Activated T-helper 1 cell treated with Interleukin-2 at 50 U/mL for 16 hours (primary cell): Measurements from ENCODE around the gene CYP27A1.
"Not testable (repeated sequence)": the region's sequence is repeated elsewhere in the genome, so short reads cannot be mapped to it uniquely, and the experiment has no call there.

ENCODE experiments used
- DNase-seq: peaks from one replicate; pipeline ENCODE4 v3.0.0-alpha.2; 2020; ENCODE audit warnings: low read depth

The CYP27A1 gene

GRCh38 chr2:218781691-218782527 is at the start of gene CYP27A1:
Gene CYP27A1 (plus strand): TSS chr2:218782147. CDS start chr2:218782183, 36 bp downstream.
- no peak for DNase-seq

GRCh38 chr2:218732761-218733158 is 49.2 kb upstream of the CYP27A1 start:
- DNase-seq, result no peak

- no peak for DNase-seq
Measured at GRCh38 chr2:218733171-218734021, 48.6 kb upstream of the CYP27A1 start.

- DNase-seq, result no peak
Measured at GRCh38 chr2:218734190-218734975, 47.6 kb upstream of the CYP27A1 start.

- no peak for DNase-seq
Measured at GRCh38 chr2:218736531-218736930, 45.4 kb upstream of the CYP27A1 start.

GRCh38 chr2:218743068-218743467 is 38.9 kb upstream of the CYP27A1 start:
- DNase-seq, result no peak

GRCh38 chr2:218744615-218745014 is 37.3 kb upstream of the CYP27A1 start:
- DNase-seq, result no peak

GRCh38 chr2:218745160-218745558 is 36.8 kb upstream of the CYP27A1 start:
- no peak for DNase-seq

GRCh38 chr2:218745559-218746469 is 36.1 kb upstream of the CYP27A1 start:
- DNase-seq, result no peak

GRCh38 chr2:218746470-218746795 is 35.5 kb upstream of the CYP27A1 start:
- no peak for DNase-seq

- DNase-seq, result no peak
Measured at GRCh38 chr2:218746960-218747359, 35.0 kb upstream of the CYP27A1 start.

- DNase-seq, result no peak
Measured at GRCh38 chr2:218748741-218749441, 33.1 kb upstream of the CYP27A1 start.

- DNase-seq, result no peak
Measured at GRCh38 chr2:218754201-218754600, 27.7 kb upstream of the CYP27A1 start.

- no peak for DNase-seq
Measured at GRCh38 chr2:218754781-218755180, 27.2 kb upstream of the CYP27A1 start.

GRCh38 chr2:218755198-218755566 is 26.8 kb upstream of the CYP27A1 start:
- DNase-seq, result no peak

- DNase-seq, result no peak
Measured at GRCh38 chr2:218755567-218756404, 26.2 kb upstream of the CYP27A1 start.

GRCh38 chr2:218756599-218757377 is 25.2 kb upstream of the CYP27A1 start:
- no peak for DNase-seq

GRCh38 chr2:218761795-218762194 is 20.2 kb upstream of the CYP27A1 start:
- DNase-seq, result no peak

GRCh38 chr2:218772759-218773158 is 9.2 kb upstream of the CYP27A1 start:
- not testable (repeated sequence) for DNase-seq
